K562 (cell line): ENCODE results near the gene MBOAT7. TPM values are rescaled to one million over a fixed set of nuclear protein-coding genes. Genes with fewer than 3 reads are reported as not detected.

ENCODE experiments used
- ATAC-seq: fragments of 200-7000 bp; cut with Tn5 transposase; 3 replicates; pipeline ENCODE4 v1.9.1; 2020; ENCODE audit warnings: moderate library complexity
- BruUV-seq: library from RNA; stranded (reverse); fragments of 400-500 nt; replicated peaks from 2 replicates; lab custom pipeline; 2021; lab: Mats Ljungman, UMichigan
- CTCF ChIA-PET: fragments of 300-600 bp; formaldehyde crosslinking; extraction: SDS; loops from one replicate; lab custom pipeline; 2021; ENCODE audit warnings: low intra/inter-chr PET ratio; lab: Yijun Ruan, JAX
- POLR2A ChIA-PET: fragments of 300-600, 350-650 bp; sonication (Branson Sonifier 250); formaldehyde crosslinking; extraction: SDS; loops from one replicate; lab custom pipeline; 2021; ENCODE audit warnings: antibody characterized with exemption, inconsistent platforms; lab: Yijun Ruan, JAX
- DNase-seq, 4 experiments: peaks; one replicate each; pipeline versions ENCODE4 v3.0.0 to v3.0.0-alpha.2; 2011 to 2018; ENCODE audit warnings: low spot score in 3 of 4, mixed read lengths in 3 of 4; ENCODE audit errors: extremely low read depth in 1 of 4
- FAIRE-seq: peaks from 2 replicates; lab custom pipeline; 2011; peaks lifted over from hg19 to GRCh38; lab: Jason Lieb, UNC
- H2AFZ ChIP-seq: 2 replicates; pipeline ENCODE4 v1.6.0; 2011; ENCODE audit warnings: low read depth, low read length, control low read depth, inconsistent platforms
- H3K27ac ChIP-seq: fragments of 200-600 bp; 3 replicates; pipeline ENCODE4 v1.8.0; 2011; ENCODE audit warnings: low read depth, mild to moderate bottlenecking, control low read depth, inconsistent platforms, low read length, moderate library complexity, mixed read lengths; ENCODE audit errors: extremely low read depth
- H3K27me3 ChIP-seq, 2 experiments: fragments of 300-600 bp in 1 of 2; 2 replicates in 1 of 2; 3 replicates in 1 of 2; pipeline versions ENCODE4 v1.6.0 to v1.8.0; 2011; ENCODE audit warnings: inconsistent platforms in 2 of 2, low read length in 2 of 2, mild to moderate bottlenecking in 1 of 2, mixed read lengths in 1 of 2, moderate library complexity in 1 of 2; ENCODE audit not compliant: control insufficient read depth in 2 of 2, insufficient read depth in 2 of 2
- H3K36me3 ChIP-seq: fragments of 300-600 bp; 3 replicates; pipeline ENCODE4 v1.8.0; 2011; ENCODE audit warnings: mild to moderate bottlenecking, low read length, inconsistent platforms; ENCODE audit not compliant: control insufficient read depth, insufficient read depth
- H3K4me1 ChIP-seq, 2 experiments: fragments of 200-600 bp in 1 of 2; replicated peaks in 1 of 2; 2 replicates in 1 of 2; 3 replicates in 1 of 2; pipeline versions ENCODE4 v1.5.1 to v1.8.0; 2011; ENCODE audit warnings: inconsistent platforms in 2 of 2, low read length in 2 of 2, mild to moderate bottlenecking in 1 of 2, mixed read lengths in 1 of 2, moderate library complexity in 1 of 2; ENCODE audit not compliant: control insufficient read depth in 2 of 2, insufficient read depth in 2 of 2
- H3K4me2 ChIP-seq: 2 replicates; pipeline ENCODE4 v1.6.1; 2011; ENCODE audit warnings: low read length, control low read depth, inconsistent platforms, mixed read lengths; ENCODE audit not compliant: insufficient read depth
- H3K4me3 ChIP-seq: fragments of 200-600 bp; sonication (generic), shearing (Covaris generic); 2 replicates; pipeline ENCODE4 v1.5.1; 2016; ENCODE audit warnings: control low read depth, inconsistent platforms
- H3K79me2 ChIP-seq: fragments of 200-600 bp; 3 replicates; pipeline ENCODE4 v1.8.0; 2011; ENCODE audit warnings: low read length, inconsistent platforms; ENCODE audit not compliant: control insufficient read depth, insufficient read depth
- H3K9ac ChIP-seq, 2 experiments: 2 replicates each; pipeline versions ENCODE4 v1.6.0 to v1.6.1; 2011; ENCODE audit warnings: low read depth in 2 of 2, low read length in 2 of 2, control low read depth in 1 of 2, inconsistent platforms in 1 of 2, mild to moderate bottlenecking in 1 of 2, mixed read lengths in 1 of 2; ENCODE audit not compliant: insufficient read depth in 1 of 2
- H3K9me1 ChIP-seq: one replicate; pipeline ENCODE4 v1.6.0; 2011; ENCODE audit warnings: inconsistent platforms, mild to moderate bottlenecking, low read length, moderate library complexity; ENCODE audit not compliant: control insufficient read depth, insufficient read depth
- H3K9me3 ChIP-seq: replicated peaks from 2 replicates; pipeline ENCODE4 v1.5.1; 2011; ENCODE audit warnings: low read depth, low read length, inconsistent platforms; ENCODE audit not compliant: control insufficient read depth, insufficient read depth
- H4K20me1 ChIP-seq: replicated peaks from 2 replicates; pipeline ENCODE4 v1.6.1; 2011; ENCODE audit warnings: low read length, inconsistent platforms, mixed read lengths; ENCODE audit not compliant: control insufficient read depth, insufficient read depth
- CHD4 ChIP-seq: fragments of 200-600 bp; sonication (generic); IDR thresholded peaks from 3 replicates; pipeline ENCODE4 v1.6.1; 2012; ENCODE audit warnings: low read depth, mild to moderate bottlenecking, mixed read lengths, low read length, inconsistent platforms; ENCODE audit not compliant: insufficient read depth, insufficient replicate concordance, poor library complexity, severe bottlenecking
- HDAC1 ChIP-seq, 2 experiments: fragments of 450-650 bp; IDR thresholded peaks; 2 replicates each; pipeline ENCODE4 v1.6.1; 2016 to 2017; ENCODE audit warnings: inconsistent platforms in 1 of 2, mild to moderate bottlenecking in 1 of 2, moderate library complexity in 1 of 2
- HSF4 ChIP-seq: fragments of 250-450 bp; sonication (Bioruptor Pico); IDR thresholded peaks from 2 replicates; pipeline ENCODE4 v2.1.2; 2022; ENCODE audit warnings: mild to moderate bottlenecking, moderate library complexity, borderline replicate concordance
- JUNB ChIP-seq: fragments of 450-650 bp; formaldehyde crosslinking; conservative IDR thresholded peaks from 2 replicates; pipeline ENCODE4 v1.4.0; 2020; ENCODE audit warnings: mild to moderate bottlenecking
- MED1 ChIP-seq: sonication (generic); formaldehyde crosslinking; IDR thresholded peaks from 2 replicates; pipeline ENCODE4 v1.8.1; 2023; ENCODE audit warnings: missing genetic modification reagents, borderline replicate concordance
- RCOR1 ChIP-seq, 2 experiments: IDR thresholded peaks; 2 replicates each; pipeline ENCODE4 v1.6.1; 2012; ENCODE audit warnings: low read depth in 2 of 2, low read length in 2 of 2, borderline replicate concordance in 1 of 2, improper control_type of control experiment in 1 of 2
- SMARCA5 ChIP-seq: fragments of 450-650 bp; IDR thresholded peaks from 2 replicates; pipeline ENCODE4 v1.6.1; 2016
- TAL1 ChIP-seq: fragments of 450-650 bp; IDR thresholded peaks from 2 replicates; pipeline ENCODE4 v1.6.1; 2016; ENCODE audit warnings: mild to moderate bottlenecking
- TEAD4 ChIP-seq, 2 experiments: sonication (generic) in 1 of 2; formaldehyde crosslinking in 1 of 2; IDR thresholded peaks; 2 replicates each; pipeline versions ENCODE4 v1.6.1 to v1.8.0; 2012 to 2022; ENCODE audit warnings: borderline replicate concordance in 1 of 2, inconsistent platforms in 1 of 2, low read length in 1 of 2, mild to moderate bottlenecking in 1 of 2, missing genetic modification reagents in 1 of 2
- YBX1 ChIP-seq: fragments of 450-650 bp; IDR thresholded peaks from 2 replicates; pipeline ENCODE4 v1.7.1; 2016; ENCODE audit warnings: mild to moderate bottlenecking
- ZBTB7A ChIP-seq: IDR thresholded peaks from 2 replicates; pipeline ENCODE4 v1.6.1; 2011; ENCODE audit warnings: low read depth, mild to moderate bottlenecking, low read length, moderate library complexity, borderline replicate concordance; ENCODE audit not compliant: control insufficient read depth
- ZNF239 ChIP-seq: fragments of 250-450 bp; sonication (Bioruptor Pico); IDR thresholded peaks from 2 replicates; pipeline ENCODE4 v1.4.0; 2020; ENCODE audit warnings: mild to moderate bottlenecking
- WGBS: fragments of 100-300 bp; shearing (Covaris generic); methylation state at CpG from one replicate; pipeline ENCODE4 v1.1.6; 2016; ENCODE audit warnings: low coverage, mixed read lengths; ENCODE audit not compliant: insufficient coverage; ENCODE audit errors: missing lambda C conversion rate; 5-methylcytosine and 5-hydroxymethylcytosine counted together
- in situ Hi-C: fragments of 300-500 bp; cut with MboI; formaldehyde crosslinking; loops from 4 replicates; pipeline ENCODE4 v1.15.0; 2018; ENCODE audit warnings: inconsistent platforms, mixed read lengths
- intact Hi-C: fragments of 100-400 bp; cut with micrococcal nuclease; formaldehyde crosslinking; loops from 2 replicates; pipeline ENCODE4 v1.14.2; 2022
- polyA plus RNA-seq, 8 experiments: library from polyadenylated mRNA; depleted of rRNA in 4 of 8; stranded (reverse) in 5 of 8; unstranded in 3 of 8; fragments of >200 nt; fragmentation: Nextera tagmentation in 2 of 8; fragmentation: Illumina TruSeq in 1 of 8; extraction: Ambion mirVana in 2 of 8; extraction: Trizol in 1 of 8; gene quantifications; 2 replicates each; pipeline versions ENCODE4 v1.2.1 to v1.2.3, GENCODE V29; 2011 to 2014; ENCODE audit warnings: inconsistent platforms in 1 of 8, missing spikeins in 1 of 8
- total RNA-seq, 7 experiments: library from RNA; depleted of rRNA in 6 of 7; stranded (reverse); fragments of >200 nt in 6 of 7; fragmentation: Illumina TruSeq in 2 of 7; extraction: Trizol in 2 of 7; gene quantifications; 2 replicates each; pipeline versions ENCODE4 v1.2.1 to v1.2.3, GENCODE V29; 2011 to 2021; ENCODE audit warnings: low replicate concordance in 1 of 7
- TF ChIP-seq, protein P1 (sequence below): sonication (generic); formaldehyde crosslinking; IDR thresholded peaks from 2 replicates; pipeline ENCODE4 v1.8.0; 2023; ENCODE audit warnings: mild to moderate bottlenecking, missing genetic modification reagents

MBOAT7 gene
- total and polyA plus RNA-seq, 9 of the 15 experiments (the other 6 are each of a cell fraction or from before 2014, with no cell fraction given) = 1.4 to 153 (median 56.1) TPM

DNA sequence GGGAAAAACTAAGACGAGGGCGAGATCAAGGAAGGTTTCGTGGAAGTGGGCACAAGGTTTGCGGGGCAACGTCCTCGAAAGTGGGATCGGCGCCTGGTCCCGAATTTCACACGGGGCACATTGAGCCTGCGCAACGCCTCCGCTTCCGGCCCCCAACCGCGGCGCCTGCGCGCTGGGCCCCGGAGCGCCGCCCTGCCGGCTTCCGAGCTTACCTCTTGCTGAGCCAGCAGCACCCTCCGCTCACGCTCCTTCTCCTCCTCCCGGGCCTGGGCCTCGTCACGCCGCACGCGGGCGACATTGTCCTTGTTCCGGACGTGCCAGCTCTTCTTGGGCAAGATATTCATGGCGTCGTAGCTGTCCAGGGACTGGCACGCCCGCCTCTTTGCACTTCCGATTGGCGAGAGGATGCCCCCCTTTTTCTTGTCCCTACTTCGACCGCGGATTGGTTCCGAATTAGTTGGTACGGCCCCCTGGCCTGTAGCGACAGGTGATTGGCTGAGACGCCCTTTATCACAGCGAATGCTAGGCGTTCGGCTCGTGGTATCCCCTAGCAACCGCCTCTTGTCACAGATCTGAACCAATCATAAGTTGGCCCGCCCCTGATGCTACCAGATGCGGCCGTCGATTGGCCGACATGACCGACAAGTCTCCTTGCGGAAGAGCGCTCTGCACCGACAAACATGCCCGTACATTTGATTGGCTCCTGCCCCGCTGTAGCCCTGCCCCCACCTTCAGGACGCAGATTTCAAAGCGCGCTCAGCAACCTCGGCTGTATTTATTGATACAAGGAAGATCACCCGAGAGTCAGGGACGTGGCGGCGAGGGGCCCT lies 29.8 kb downstream of the MBOAT7 start, which contains the start of gene LENG1 (continued):
- TF ChIP-seq ZBTB7A (no peak), CHD4 (no peak), MED1 (no peak), YBX1 (no peak)
- TF ChIP-seq, all 486 proteins: peak for 142

DNA sequence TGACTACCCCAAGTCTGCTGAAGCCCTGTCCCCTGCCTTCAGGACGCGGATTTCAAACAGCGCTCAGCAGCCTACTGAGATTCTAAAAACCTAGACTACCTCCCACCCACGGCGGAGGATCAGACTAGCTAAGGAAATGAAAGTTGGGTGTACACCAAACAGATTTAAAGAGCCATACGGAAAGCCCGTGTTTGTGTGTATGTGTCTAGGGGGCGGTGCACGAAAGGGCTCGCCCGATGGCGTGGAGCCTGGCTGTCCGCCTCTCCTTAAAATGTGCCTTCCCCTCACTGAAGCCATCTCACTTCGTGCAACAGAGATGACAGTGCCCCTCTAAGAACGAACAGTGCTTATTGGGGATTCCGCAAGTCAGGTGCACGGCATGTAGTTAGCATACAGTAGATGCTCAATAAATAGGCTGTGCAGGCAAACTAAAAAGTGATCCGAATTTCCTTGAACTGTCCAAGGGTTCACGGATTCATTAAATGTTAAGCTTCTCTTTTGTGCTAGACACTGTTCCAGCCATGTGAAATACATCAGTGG lies 30.5 kb downstream of the MBOAT7 start:
- ChIA-PET CTCF (no interaction called here), POLR2A (interaction anchor here (0.6 to 3.1 kb wide), 11 partner anchors 8 to 67 kb away, joined by 3 to 18 read pairs (median 4); partner anchors contain the start of genes CNOT3, PRPF31 and TFPT)
- TSS peak; percentile 83 for BruUV-seq
- H4K20me1 ChIP-seq = no peaks in the 10 kb centered on the region; the same call in 1 of the 2 replicates
- H3K79me2 ChIP-seq = peaks cover 18% of the 10 kb centered on the region; the same call in 2 of the 3 replicates
- DNase-seq = peak in 1 of 4 experiments; percentile 49
- ATAC-seq = no peak
- peak overlapping the region; percentile 65 for H3K4me3 ChIP-seq
- peak overlapping the region; percentile 78 to 93 for H3K9ac ChIP-seq
- intact Hi-C loops = loop anchor here (1.0 kb wide), 1 partner anchor 22 kb away; the partner anchor contains the start of gene CNOT3
- in situ Hi-C loops = no loop called here
- WGBS = 9% methylated on average over 17 of the region's 19 CpGs
- peak overlapping the region; percentile 92 for H2AFZ ChIP-seq
- H3K27me3 ChIP-seq = no peaks in the 10 kb centered on the region
- H3K4me1 ChIP-seq = peaks cover 21 to 36% of the 10 kb centered on the region in 2 experiments
- no peak for FAIRE-seq
- peak overlapping the region; percentile 95 for H3K4me2 ChIP-seq
- H3K36me3 ChIP-seq = peaks cover 44% of the 10 kb centered on the region
- no peaks in the 10 kb centered on the region for H3K9me1 ChIP-seq
- H3K9me3 ChIP-seq = no peaks in the 10 kb centered on the region
- H3K27ac ChIP-seq = peak overlapping the region; percentile 93
- TF ChIP-seq SMARCA5 = peak; percentile 66
- no peak for TF ChIP-seq ZNF239 (CRISPR knock-in tag)
- TF ChIP-seq, protein P1, sequence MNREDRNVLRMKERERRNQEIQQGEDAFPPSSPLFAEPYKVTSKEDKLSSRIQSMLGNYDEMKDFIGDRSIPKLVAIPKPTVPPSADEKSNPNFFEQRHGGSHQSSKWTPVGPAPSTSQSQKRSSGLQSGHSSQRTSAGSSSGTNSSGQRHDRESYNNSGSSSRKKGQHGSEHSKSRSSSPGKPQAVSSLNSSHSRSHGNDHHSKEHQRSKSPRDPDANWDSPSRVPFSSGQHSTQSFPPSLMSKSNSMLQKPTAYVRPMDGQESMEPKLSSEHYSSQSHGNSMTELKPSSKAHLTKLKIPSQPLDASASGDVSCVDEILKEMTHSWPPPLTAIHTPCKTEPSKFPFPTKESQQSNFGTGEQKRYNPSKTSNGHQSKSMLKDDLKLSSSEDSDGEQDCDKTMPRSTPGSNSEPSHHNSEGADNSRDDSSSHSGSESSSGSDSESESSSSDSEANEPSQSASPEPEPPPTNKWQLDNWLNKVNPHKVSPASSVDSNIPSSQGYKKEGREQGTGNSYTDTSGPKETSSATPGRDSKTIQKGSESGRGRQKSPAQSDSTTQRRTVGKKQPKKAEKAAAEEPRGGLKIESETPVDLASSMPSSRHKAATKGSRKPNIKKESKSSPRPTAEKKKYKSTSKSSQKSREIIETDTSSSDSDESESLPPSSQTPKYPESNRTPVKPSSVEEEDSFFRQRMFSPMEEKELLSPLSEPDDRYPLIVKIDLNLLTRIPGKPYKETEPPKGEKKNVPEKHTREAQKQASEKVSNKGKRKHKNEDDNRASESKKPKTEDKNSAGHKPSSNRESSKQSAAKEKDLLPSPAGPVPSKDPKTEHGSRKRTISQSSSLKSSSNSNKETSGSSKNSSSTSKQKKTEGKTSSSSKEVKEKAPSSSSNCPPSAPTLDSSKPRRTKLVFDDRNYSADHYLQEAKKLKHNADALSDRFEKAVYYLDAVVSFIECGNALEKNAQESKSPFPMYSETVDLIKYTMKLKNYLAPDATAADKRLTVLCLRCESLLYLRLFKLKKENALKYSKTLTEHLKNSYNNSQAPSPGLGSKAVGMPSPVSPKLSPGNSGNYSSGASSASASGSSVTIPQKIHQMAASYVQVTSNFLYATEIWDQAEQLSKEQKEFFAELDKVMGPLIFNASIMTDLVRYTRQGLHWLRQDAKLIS (CRISPR knock-in tag) = no peak
- no peak for TF ChIP-seq HSF4 (CRISPR knock-in tag)
- peak in 1 of 2 experiments; percentile 25; a peak in 1 of 4 replicates for TF ChIP-seq HDAC1 (IDR thresholded peaks at IDR 0.05)
- TF ChIP-seq TAL1 = no peak
- peak; percentile 24; the same call in 1 of the 2 replicates for TF ChIP-seq TEAD4 (IDR thresholded peaks at IDR 0.05; ENCODE audit: low read length)
- TF ChIP-seq TEAD4 (CRISPR knock-in tag; IDR thresholded peaks at IDR 0.05; ENCODE audit: borderline replicate concordance) = no peak
- no peak for TF ChIP-seq RCOR1 (IDR thresholded peaks at IDR 0.05; ENCODE audit: borderline replicate concordance in 1 of 2, low read depth in 2 of 2, low read length in 2 of 2)
- TF ChIP-seq JUNB = no peak
